PC-9 (cell line): Measurements from ENCODE around the gene PDE7B.

Experiments used
- CTCF ChIP-seq: fragments of 200-600 bp; sonication (generic); conservative IDR thresholded peaks from 2 replicates; pipeline ENCODE4 v1.6.1; 2017; ENCODE audit warnings: mixed run types, antibody characterized with exemption, mild to moderate bottlenecking, moderate library complexity
- EZH2 ChIP-seq: fragments of 200-600 bp; sonication (generic); IDR thresholded peaks from 2 replicates; pipeline ENCODE4 v1.8.0; 2017; ENCODE audit warnings: antibody characterized with exemption, low read depth

GRCh38 chr6:136146130-136146529 lies 294.6 kb downstream of the PDE7B start:
- TF ChIP-seq CTCF (no peak), EZH2 (no peak)
